ENCODE measurements around the gene HLCS. TPM values are rescaled to one million over a fixed set of nuclear protein-coding genes. Genes with fewer than 3 reads are reported as not detected.

HLCS gene
- total RNA-seq, 1 donor = 44.3 TPM

GRCh38 chr21:36791695-36792470 is 174.6 kb downstream of the HLCS start:
- TF ChIP-seq CTCF (IDR thresholded peaks at IDR 0.05; ENCODE audit: insufficient read depth, low read length) = no peak
- no peak overlapping the region for H3K4me3 ChIP-seq (ENCODE audit: low read depth, low read length)
- no peak for DNase-seq (ENCODE audit: low read depth)

GRCh38 chr21:36791180-36791579 is 175.3 kb downstream of the HLCS start:
- no peak overlapping the region for H3K4me3 ChIP-seq (ENCODE audit: low read depth, low read length)
- TF ChIP-seq CTCF (IDR thresholded peaks at IDR 0.05; ENCODE audit: insufficient read depth, low read length) = no peak
- DNase-seq (ENCODE audit: low read depth) = no peak

- DNase-seq (ENCODE audit: low read depth) = no peak
- no peak overlapping the region for H3K4me3 ChIP-seq (ENCODE audit: low read depth, low read length)
Measured at GRCh38 chr21:36790616-36791015, 175.9 kb downstream of the HLCS start.

GRCh38 chr21:36788120-36788638 is 178.3 kb downstream of the HLCS start:
- no peak overlapping the region for H3K4me3 ChIP-seq (ENCODE audit: low read depth, low read length)
- TF ChIP-seq CTCF (IDR thresholded peaks at IDR 0.05; ENCODE audit: insufficient read depth, low read length) = no peak
- no peak for DNase-seq (ENCODE audit: low read depth)

More at GRCh38 chr21:36790616-36791015, 175.9 kb downstream of the HLCS start:
- TF ChIP-seq CTCF (IDR thresholded peaks at IDR 0.05; ENCODE audit: insufficient read depth, low read length) = no peak

GRCh38 chr21:36786186-36786585 is 180.3 kb downstream of the HLCS start:
- no peak for TF ChIP-seq CTCF (IDR thresholded peaks at IDR 0.05; ENCODE audit: insufficient read depth, low read length)
- no peak overlapping the region for H3K4me3 ChIP-seq (ENCODE audit: low read depth, low read length)
- no peak for DNase-seq (ENCODE audit: low read depth)

- H3K4me3 ChIP-seq (ENCODE audit: low read depth, low read length) = no peak overlapping the region
- TF ChIP-seq CTCF (IDR thresholded peaks at IDR 0.05; ENCODE audit: insufficient read depth, low read length) = no peak
- no peak for DNase-seq (ENCODE audit: low read depth)
Measured at GRCh38 chr21:36785615-36786014, 180.9 kb downstream of the HLCS start.
